HL-60/S4 treated with phorbol 12-myristate 13-acetate at 8.2 ng/mL for 4 days and 3 days (cell line): ENCODE data around the gene CFAP141.

Experiments used
- in situ Hi-C: fragments of 300-500 bp; cut with MboI; formaldehyde crosslinking; loops from 2 replicates; pipeline ENCODE4 v1.15.0; 2022; ENCODE audit warnings: low sequenced_read_pairs

CFAP141 gene

GRCh38 chr1:154174654-154175053, 31.5 kb downstream of the CFAP141 start:
- in situ Hi-C loops: no loop called here

- in situ Hi-C loops: no loop called here
Observed at GRCh38 chr1:154171880-154172279, 34.3 kb downstream of the CFAP141 start.

- in situ Hi-C loops: no loop called here
Observed at GRCh38 chr1:154171223-154171583, 34.9 kb downstream of the CFAP141 start.

- in situ Hi-C loops: no loop called here
Observed at GRCh38 chr1:154170547-154171222, 35.4 kb downstream of the CFAP141 start.

- in situ Hi-C loops: no loop called here
Observed at GRCh38 chr1:154167461-154167860, 38.7 kb downstream of the CFAP141 start.

- in situ Hi-C loops: no loop called here
Observed at GRCh38 chr1:154166207-154166606, 39.9 kb downstream of the CFAP141 start.

GRCh38 chr1:154159554-154159953, 46.6 kb downstream of the CFAP141 start:
- in situ Hi-C loops: no loop called here

- in situ Hi-C loops: no loop called here
Observed at GRCh38 chr1:154158307-154159125, 47.6 kb downstream of the CFAP141 start.

- in situ Hi-C loops: no loop called here
Observed at GRCh38 chr1:154157520-154158306, 48.4 kb downstream of the CFAP141 start.

- in situ Hi-C loops: no loop called here
Observed at GRCh38 chr1:154155251-154155650, 50.9 kb downstream of the CFAP141 start.

- in situ Hi-C loops: no loop called here
Observed at GRCh38 chr1:154154534-154155191, 51.5 kb downstream of the CFAP141 start, which contains the start of gene NUP210L. Gene NUP210L (minus strand): TSS chr1:154155073.

GRCh38 chr1:154154053-154154452, 52.1 kb downstream of the CFAP141 start:
- in situ Hi-C loops: no loop called here

- in situ Hi-C loops: no loop called here
Observed at GRCh38 chr1:154151311-154151710, 54.8 kb downstream of the CFAP141 start.
